Cardiac atrium fibroblast (primary cell): ENCODE results near the gene PTCD1. TPM values are rescaled to one million over a fixed set of nuclear protein-coding genes. Genes with fewer than 3 reads are reported as not detected.

ENCODE experiments used
- total RNA-seq: library from RNA; depleted of rRNA; stranded (reverse); fragments of >200 nt; gene quantifications from 2 replicates; pipeline ENCODE4 v1.2.3, GENCODE V29; 2015

Gene PTCD1, protein sequence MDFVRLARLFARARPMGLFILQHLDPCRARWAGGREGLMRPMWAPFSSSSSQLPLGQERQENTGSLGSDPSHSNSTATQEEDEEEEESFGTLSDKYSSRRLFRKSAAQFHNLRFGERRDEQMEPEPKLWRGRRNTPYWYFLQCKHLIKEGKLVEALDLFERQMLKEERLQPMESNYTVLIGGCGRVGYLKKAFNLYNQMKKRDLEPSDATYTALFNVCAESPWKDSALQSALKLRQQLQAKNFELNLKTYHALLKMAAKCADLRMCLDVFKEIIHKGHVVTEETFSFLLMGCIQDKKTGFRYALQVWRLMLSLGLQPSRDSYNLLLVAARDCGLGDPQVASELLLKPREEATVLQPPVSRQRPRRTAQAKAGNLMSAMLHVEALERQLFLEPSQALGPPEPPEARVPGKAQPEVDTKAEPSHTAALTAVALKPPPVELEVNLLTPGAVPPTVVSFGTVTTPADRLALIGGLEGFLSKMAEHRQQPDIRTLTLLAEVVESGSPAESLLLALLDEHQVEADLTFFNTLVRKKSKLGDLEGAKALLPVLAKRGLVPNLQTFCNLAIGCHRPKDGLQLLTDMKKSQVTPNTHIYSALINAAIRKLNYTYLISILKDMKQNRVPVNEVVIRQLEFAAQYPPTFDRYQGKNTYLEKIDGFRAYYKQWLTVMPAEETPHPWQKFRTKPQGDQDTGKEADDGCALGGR
- total RNA-seq = 3.8 and 8.6 TPM in 2 replicates

DNA sequence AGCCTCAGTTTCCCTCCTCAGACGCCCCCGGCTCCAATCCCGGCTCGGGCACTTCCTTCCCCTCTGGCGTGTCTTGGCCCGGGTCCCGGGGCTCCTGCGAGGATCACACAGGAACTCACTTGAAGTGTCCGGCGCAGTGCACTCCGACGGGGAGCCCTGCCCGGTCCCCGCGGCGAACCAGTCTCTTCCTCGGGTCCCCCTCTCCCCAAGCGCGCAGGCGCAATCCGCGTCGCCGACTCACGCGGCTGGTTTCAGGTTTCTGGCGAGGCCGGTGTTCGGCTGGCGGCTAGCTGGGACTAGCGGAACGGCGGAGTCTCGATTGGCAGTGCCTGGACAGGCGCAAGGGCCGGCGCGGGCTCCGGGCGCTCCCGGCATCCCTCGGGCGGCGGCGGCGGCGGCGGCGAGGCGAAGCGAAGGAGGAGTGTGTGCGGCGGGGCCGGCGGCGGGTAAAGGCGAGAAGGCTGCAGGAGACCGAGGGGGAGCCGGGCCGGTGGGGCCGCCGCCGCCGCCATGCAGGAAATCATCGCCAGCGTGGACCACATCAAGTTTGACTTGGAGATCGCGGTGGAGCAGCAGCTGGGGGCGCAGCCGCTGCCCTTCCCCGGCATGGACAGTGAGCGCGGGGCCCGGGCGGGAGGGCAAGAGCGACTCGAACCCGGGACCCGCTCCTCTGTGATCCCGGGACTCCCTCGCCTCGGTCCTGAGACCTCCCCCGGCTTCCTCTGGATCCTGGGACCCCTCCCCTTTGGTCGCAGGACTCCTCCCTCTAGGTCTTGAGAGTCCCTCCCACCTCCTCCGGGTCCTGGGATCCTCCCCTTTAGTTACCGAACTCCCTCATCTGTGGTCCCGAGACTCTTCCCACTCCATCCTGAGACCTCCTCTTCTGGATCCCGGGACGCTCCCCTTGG lies at the start of gene PTCD1, which contains the start of gene CPSF4:
Gene PTCD1 (minus strand): TSS at position 226 of the 908 bp plus-strand sequence. CDS start 3,556 bp downstream, outside the sequence.
Gene CPSF4 (plus strand): TSS at position 371 of the 908 bp plus-strand sequence. CDS start 140 bp downstream, at position 511.

DNA sequence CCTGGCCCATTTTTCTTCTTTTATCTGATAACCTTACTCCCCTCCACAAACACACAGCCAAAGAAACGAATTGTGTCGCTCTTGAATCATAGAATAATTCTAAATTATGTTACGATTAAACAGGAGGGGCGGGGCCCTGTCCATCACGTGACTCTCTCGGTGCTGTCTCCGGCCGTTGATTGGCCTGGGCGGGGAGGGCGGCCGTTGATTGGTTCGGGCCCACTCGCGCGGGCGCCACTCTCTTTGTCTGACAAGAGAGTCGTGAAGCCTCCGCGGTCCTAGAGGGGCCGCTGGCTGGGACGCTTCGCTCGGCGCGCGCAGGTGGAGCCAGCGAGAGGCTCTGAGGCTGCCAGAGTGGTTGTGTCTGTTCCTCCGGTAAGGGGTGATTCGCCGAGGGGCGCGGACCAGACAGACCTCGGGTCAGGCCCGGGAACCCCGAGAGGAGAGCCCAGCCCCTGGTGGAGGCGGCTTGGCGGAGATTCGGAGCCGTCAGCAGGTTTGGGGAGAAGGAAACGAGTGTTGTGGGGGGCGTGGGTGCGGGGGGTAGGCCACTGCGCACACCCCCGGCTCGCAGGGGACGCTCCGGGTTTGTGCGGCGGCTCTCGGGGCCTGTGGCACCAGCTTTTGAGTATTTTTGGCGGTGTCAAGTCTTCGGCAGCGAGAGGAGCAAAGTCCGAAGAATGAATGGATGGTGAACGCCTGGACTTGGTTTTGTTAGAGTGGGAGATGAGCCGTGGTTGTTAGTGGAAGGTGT lies 34.1 kb upstream of the PTCD1 start, which contains the start of gene ZNF789:
Gene ZNF789 (plus strand): TSS at position 330 of the 754 bp plus-strand sequence. CDS start 3,567 bp downstream, outside the sequence.

DNA sequence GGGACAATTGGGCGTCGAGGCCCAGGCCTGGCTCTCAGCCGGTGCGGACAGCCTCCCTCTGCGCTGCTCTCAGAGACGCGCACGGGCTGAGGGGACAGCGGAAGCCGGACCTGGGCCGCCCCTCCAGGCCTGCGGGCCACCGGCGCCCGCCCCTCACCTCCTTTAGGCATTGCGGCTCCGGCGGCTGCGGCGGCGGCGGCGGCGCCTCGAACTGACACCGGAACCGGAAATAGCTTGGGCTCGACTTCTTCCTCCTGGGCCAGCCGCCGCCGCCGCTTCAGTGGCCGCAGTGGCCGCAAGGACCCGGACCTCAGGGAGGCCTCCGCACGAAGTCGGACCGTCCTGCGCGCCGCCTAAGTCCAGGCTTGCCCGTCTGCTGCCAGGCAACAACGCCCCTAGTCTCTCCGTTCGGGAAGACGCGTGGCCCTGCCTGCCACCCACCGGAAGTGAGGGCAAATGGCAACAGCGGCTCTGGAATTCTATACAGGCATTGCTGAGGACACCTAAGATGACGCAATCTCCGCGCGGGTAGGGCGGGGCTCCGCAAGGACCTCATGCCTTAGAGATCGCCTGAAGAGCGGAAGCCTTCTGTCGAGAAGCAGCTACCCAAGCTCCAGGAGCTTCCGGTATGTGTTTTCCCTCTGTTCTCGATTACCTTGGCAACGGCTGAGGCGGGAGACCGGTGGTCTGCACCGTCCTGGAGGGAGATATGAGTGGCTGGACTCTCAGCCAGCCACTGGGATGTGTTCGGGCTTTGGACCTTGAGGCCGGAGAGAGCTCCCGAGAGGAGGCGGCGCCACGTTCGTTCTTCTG lies 30.0 kb downstream of the PTCD1 start, which contains the start of the genes BUD31 and PDAP1:
Gene BUD31 (plus strand): TSS at position 591 of the 813 bp plus-strand sequence. CDS start 2,124 bp downstream, outside the sequence.
Gene PDAP1 (minus strand): TSS at position 219 of the 813 bp plus-strand sequence. CDS start 49 bp downstream, at position 170.

DNA sequence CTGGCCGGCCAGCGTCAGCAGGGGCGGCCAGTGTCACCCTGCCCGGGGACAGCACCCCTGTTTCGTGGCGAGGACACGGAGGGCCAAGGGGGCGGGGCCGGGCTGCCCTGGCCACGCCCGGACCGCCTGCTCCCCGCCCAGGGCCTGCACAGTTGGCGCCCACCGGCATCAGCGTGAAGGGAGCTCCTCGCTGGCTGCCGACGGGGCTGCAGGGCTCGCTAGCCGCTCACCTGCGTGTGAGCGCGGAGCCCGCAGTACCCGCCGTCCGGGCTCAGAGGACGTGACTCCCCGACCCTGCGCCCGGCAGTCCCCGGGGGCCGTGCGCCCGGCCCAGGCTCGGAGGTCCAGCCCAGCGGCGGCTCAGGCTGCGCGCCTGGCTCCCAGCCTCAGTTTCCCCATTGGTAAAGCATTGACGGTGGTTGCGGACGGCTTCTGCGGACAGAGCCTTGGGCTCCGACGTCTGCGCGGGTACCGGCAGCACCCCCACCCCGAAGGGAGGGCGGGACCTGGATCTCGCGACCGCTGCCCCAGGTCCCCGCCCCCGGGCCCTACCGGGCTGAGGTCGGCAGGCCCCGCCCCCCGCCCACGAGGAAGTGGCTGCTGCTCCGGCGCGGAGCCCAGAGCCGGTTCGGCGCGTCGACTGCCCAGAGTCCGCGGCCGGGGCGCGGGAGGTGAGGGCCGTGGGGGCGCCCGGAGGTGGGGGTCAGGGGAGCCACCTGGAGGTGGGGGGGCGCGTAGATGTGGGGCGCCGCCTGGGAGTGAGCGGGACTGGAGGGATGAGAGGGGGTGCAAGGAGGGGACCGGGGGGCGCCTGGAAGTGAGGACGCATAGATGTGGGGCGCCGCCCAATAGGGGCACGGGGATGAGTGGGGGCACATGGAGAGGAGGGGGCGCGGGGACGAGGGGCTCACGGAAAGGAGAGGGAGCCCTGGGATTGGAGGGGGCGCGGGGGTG lies 64.2 kb downstream of the PTCD1 start, which contains the start of gene ARPC1B:
Gene ARPC1B (plus strand): TSS at position 620 of the 954 bp plus-strand sequence. CDS start 10,985 bp downstream, outside the sequence.

Other genes starting within 250 kb of the PTCD1 start
- not detected in 2 replicates for gene KPNA7, start 230.7 kb downstream of the PTCD1 start, total RNA-seq
- gene MYH16, start 166.0 kb downstream of the PTCD1 start, total RNA-seq = not detected in 2 replicates
- gene ARPC1A, start 112.9 kb downstream of the PTCD1 start, total RNA-seq = 174 and 198 TPM in 2 replicates
- 262 and 273 TPM in 2 replicates for gene ARPC1B, start 64.1 kb downstream of the PTCD1 start, total RNA-seq
- gene PDAP1, start 30.2 kb downstream of the PTCD1 start, total RNA-seq = 73.5 and 93.5 TPM in 2 replicates
- gene BUD31, start 29.8 kb downstream of the PTCD1 start, total RNA-seq = 95.1 and 129 TPM in 2 replicates
- gene CPSF4, start 145 bp upstream of the PTCD1 start, total RNA-seq = 19.1 and 26.0 TPM in 2 replicates
- gene ATP5MF, start 27.4 kb upstream of the PTCD1 start, total RNA-seq = 3,196 and 5,196 TPM in 2 replicates
- gene ZNF789, start 34.1 kb upstream of the PTCD1 start, total RNA-seq = 1.9 and 4.0 TPM in 2 replicates
- 17.3 and 22.9 TPM in 2 replicates for gene ZNF394, start 61.5 kb upstream of the PTCD1 start, total RNA-seq
- gene ZKSCAN5, start 65.9 kb upstream of the PTCD1 start, total RNA-seq = 7.5 and 9.2 TPM in 2 replicates
- 5.2 and 7.1 TPM in 2 replicates for gene FAM200A, start 113.3 kb upstream of the PTCD1 start, total RNA-seq
- 34.7 and 38.7 TPM in 2 replicates for gene ZNF655, start 119.8 kb upstream of the PTCD1 start, total RNA-seq
- gene TMEM225B, start 159.5 kb upstream of the PTCD1 start, total RNA-seq = 1.1 TPM in 1 of 2 replicates, not detected in the other
- 6.3 and 6.9 TPM in 2 replicates for gene ZSCAN25, start 178.1 kb upstream of the PTCD1 start, total RNA-seq
- gene CYP3A5, start 241.2 kb upstream of the PTCD1 start, total RNA-seq = not detected in 2 replicates